Lung (tissue), 12 donors: ENCODE measurements around the gene PFDN6. TPM values are rescaled to one million over a fixed set of nuclear protein-coding genes. Genes with fewer than 3 reads are reported as not detected.

Experiments
- ATAC-seq: fragments of 200-7000 bp; cut with Tn5 transposase; one replicate; pipeline ENCODE4 v1.9.1; 2020; ENCODE audit warnings: moderate number of reproducible peaks; ENCODE audit not compliant: insufficient read depth, low FRiP score
- DNase-seq, 3 donors: peaks; one replicate each; pipeline ENCODE4 v3.0.0-alpha.2; 2013 to 2017
- H3K27ac ChIP-seq, 2 donors: one replicate each; pipeline ENCODE4 v1.5.1; 2013; ENCODE audit warnings: mild to moderate bottlenecking in 2 of 2, moderate library complexity in 2 of 2, control low read depth in 1 of 2, inconsistent platforms in 1 of 2, low read depth in 1 of 2, low read length in 1 of 2
- H3K27me3 ChIP-seq, 3 donors: one replicate each; pipeline ENCODE4 v1.5.1; 2013; ENCODE audit warnings: low read length in 2 of 3; ENCODE audit not compliant: control insufficient read depth in 3 of 3, insufficient read depth in 3 of 3
- H3K36me3 ChIP-seq, 4 donors: one replicate each; pipeline ENCODE4 v1.5.1; 2013; ENCODE audit warnings: low read length in 4 of 4, mild to moderate bottlenecking in 1 of 4, moderate library complexity in 1 of 4; ENCODE audit not compliant: control insufficient read depth in 4 of 4, insufficient read depth in 4 of 4
- H3K4me1 ChIP-seq, 5 donors: one replicate each; pipeline ENCODE4 v1.5.1; 2013; ENCODE audit warnings: low read length in 5 of 5, mild to moderate bottlenecking in 2 of 5, moderate library complexity in 1 of 5; ENCODE audit not compliant: control insufficient read depth in 5 of 5, insufficient read depth in 5 of 5
- H3K4me3 ChIP-seq: one replicate; pipeline ENCODE4 v1.5.1; 2013; ENCODE audit warnings: mild to moderate bottlenecking, control low read depth, moderate library complexity
- H3K9ac ChIP-seq, 2 donors: one replicate each; pipeline ENCODE4 v1.5.1; 2013; ENCODE audit warnings: low read length in 2 of 2, control low read depth in 1 of 2; ENCODE audit not compliant: insufficient read depth in 1 of 2
- H3K9me3 ChIP-seq, 4 donors: one replicate each; pipeline ENCODE4 v1.5.1; 2013; ENCODE audit warnings: low read length in 3 of 4, mild to moderate bottlenecking in 1 of 4, moderate library complexity in 1 of 4; ENCODE audit not compliant: control insufficient read depth in 4 of 4, insufficient read depth in 3 of 4
- WGBS, 2 donors: extraction: QIAGEN DNeasy Blood & Tissue Kit; methylation state at CpG; one replicate each; pipeline ENCODE4 v1.1.7; 2013; 5-methylcytosine and 5-hydroxymethylcytosine counted together
- polyA plus RNA-seq, 2 donors: library from polyadenylated mRNA; stranded (reverse); fragments of 200-250 nt; gene quantifications; one replicate each; pipeline ENCODE4 v1.2.1, GENCODE V29; 2013
- total RNA-seq, 2 donors: library from RNA; depleted of rRNA in 1 of 2; stranded (reverse); fragments of >200 nt in 1 of 2; gene quantifications; one replicate each; pipeline ENCODE4 v1.2.1, GENCODE V29; 2014 to 2021
- TF ChIP-seq, protein P1 (sequence below): IDR thresholded peaks from 2 replicates; pipeline ENCODE4 v1.5.1; 2012; ENCODE audit warnings: mild to moderate bottlenecking; ENCODE audit errors: control extremely low read depth, extremely low read depth
- donor health status: control.
- donor health status: control.
- donor health status: Bipolar disorder and iron deficiency.
- donor health status: healthy.
- donor health status: DM: yes; HTN: yes; CAD: no.

Gene PFDN6
- total and polyA plus RNA-seq, 4 donors: 21.8 to 377 (median 77.7) TPM

DNA sequence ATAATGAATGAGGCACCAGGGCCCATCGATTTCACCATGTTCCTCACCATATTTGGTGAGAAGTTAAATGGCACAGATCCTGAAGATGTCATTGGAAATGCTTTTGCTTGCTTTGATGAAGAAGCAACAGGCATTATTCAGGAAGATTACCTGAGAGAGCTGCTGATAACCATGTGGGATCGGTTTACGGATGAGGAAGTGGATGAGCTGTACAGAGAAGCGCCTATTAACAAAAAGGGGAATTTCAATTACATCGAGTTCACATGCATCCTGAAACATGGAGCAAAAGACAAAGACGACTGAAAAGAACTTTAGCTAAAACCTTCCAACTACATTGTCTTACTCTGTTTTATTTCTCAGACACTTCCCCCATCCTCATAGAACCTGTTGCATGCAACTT is 49.8 kb downstream of the PFDN6 start:
- WGBS, 2 donors: 56 to 76% methylated on average over 6 of the region's 6 CpGs
- DNase-seq: no peak
- Histone ChIP-seq H3K4me1 (peaks cover 0 to 3% (median 0%) of the 10 kb centered on the region in 5 donors), H3K27me3 (no peaks in the 10 kb centered on the region), H3K36me3 (no peaks in the 10 kb centered on the region), H3K9ac (no peak overlapping the region), H3K9me3 (no peaks in the 10 kb centered on the region), H3K27ac (no peak overlapping the region), H3K4me3 (no peak overlapping the region)
- ATAC-seq: no peak
- TF ChIP-seq, protein P1, sequence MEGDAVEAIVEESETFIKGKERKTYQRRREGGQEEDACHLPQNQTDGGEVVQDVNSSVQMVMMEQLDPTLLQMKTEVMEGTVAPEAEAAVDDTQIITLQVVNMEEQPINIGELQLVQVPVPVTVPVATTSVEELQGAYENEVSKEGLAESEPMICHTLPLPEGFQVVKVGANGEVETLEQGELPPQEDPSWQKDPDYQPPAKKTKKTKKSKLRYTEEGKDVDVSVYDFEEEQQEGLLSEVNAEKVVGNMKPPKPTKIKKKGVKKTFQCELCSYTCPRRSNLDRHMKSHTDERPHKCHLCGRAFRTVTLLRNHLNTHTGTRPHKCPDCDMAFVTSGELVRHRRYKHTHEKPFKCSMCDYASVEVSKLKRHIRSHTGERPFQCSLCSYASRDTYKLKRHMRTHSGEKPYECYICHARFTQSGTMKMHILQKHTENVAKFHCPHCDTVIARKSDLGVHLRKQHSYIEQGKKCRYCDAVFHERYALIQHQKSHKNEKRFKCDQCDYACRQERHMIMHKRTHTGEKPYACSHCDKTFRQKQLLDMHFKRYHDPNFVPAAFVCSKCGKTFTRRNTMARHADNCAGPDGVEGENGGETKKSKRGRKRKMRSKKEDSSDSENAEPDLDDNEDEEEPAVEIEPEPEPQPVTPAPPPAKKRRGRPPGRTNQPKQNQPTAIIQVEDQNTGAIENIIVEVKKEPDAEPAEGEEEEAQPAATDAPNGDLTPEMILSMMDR: no peak

Other genes with a start within 250 kb of the PFDN6 start
- gene HLA-DPA1, start 216.0 kb upstream of the PFDN6 start, total RNA-seq: 100 to 1,000 TPM in 1 of 2 donors, 10 to 100 TPM in 1; 96.2 to 321 TPM
- 100 to 1,000 TPM; 105 to 184 TPM for gene HLA-DPA1, start 216.0 kb upstream of the PFDN6 start, polyA plus RNA-seq
- 100 to 1,000 TPM in 1 of 2 donors, 10 to 100 TPM in 1; 69.8 to 235 TPM for gene HLA-DPB1, start 213.6 kb upstream of the PFDN6 start, total RNA-seq
- gene HLA-DPB1, start 213.6 kb upstream of the PFDN6 start, polyA plus RNA-seq: 100 to 1,000 TPM; 170 to 240 TPM
- gene COL11A2, start 97.1 kb upstream of the PFDN6 start, total RNA-seq: 1 to 10 TPM in 1 of 2 donors, under 1 TPM in 1; 0.77 to 2.4 TPM
- gene COL11A2, start 97.1 kb upstream of the PFDN6 start, polyA plus RNA-seq: 1 to 10 TPM in 1 of 2 donors, under 1 TPM in 1; 0.32 to 1.0 TPM
- gene RXRB, start 88.9 kb upstream of the PFDN6 start, total RNA-seq: 10 to 100 TPM; 27.4 to 38.7 TPM
- 10 to 100 TPM; 28.6 to 33.6 TPM for gene RXRB, start 88.9 kb upstream of the PFDN6 start, polyA plus RNA-seq
- gene SLC39A7, start 88.7 kb upstream of the PFDN6 start, total RNA-seq: 100 to 1,000 TPM in 1 of 2 donors, 10 to 100 TPM in 1; 53.6 to 137 TPM
- gene SLC39A7, start 88.7 kb upstream of the PFDN6 start, polyA plus RNA-seq: 100 to 1,000 TPM in 1 of 2 donors, 10 to 100 TPM in 1; 63.4 to 164 TPM
- 10 to 100 TPM; 19.0 to 22.7 TPM for gene HSD17B8, start 84.9 kb upstream of the PFDN6 start, total RNA-seq
- gene HSD17B8, start 84.9 kb upstream of the PFDN6 start, polyA plus RNA-seq: 10 to 100 TPM; 19.6 to 19.7 TPM
- 10 to 100 TPM; 30.0 to 46.6 TPM for gene RING1, start 81.1 kb upstream of the PFDN6 start, total RNA-seq
- 10 to 100 TPM; 34.2 to 43.6 TPM for gene RING1, start 81.1 kb upstream of the PFDN6 start, polyA plus RNA-seq
- gene VPS52, start 17.7 kb upstream of the PFDN6 start, total RNA-seq: 10 to 100 TPM; 46.5 to 59.9 TPM
- 10 to 100 TPM; 37.3 to 41.3 TPM for gene VPS52, start 17.7 kb upstream of the PFDN6 start, polyA plus RNA-seq
- gene RPS18, start 17.5 kb upstream of the PFDN6 start, total RNA-seq: 1,000 to 10,000 TPM; 1,324 to 2,087 TPM
- 1,000 to 10,000 TPM; 3,902 to 8,495 TPM for gene RPS18, start 17.5 kb upstream of the PFDN6 start, polyA plus RNA-seq
- 10 to 100 TPM in 1 of 2 donors, 1 to 10 TPM in 1; 6.8 to 19.0 TPM for gene B3GALT4, start 12.5 kb upstream of the PFDN6 start, total RNA-seq
- 10 to 100 TPM; 11.2 to 16.8 TPM for gene B3GALT4, start 12.5 kb upstream of the PFDN6 start, polyA plus RNA-seq
- gene WDR46, start 362 bp upstream of the PFDN6 start, total RNA-seq: 10 to 100 TPM; 26.3 to 48.0 TPM
- 10 to 100 TPM; 47.3 to 47.6 TPM for gene WDR46, start 362 bp upstream of the PFDN6 start, polyA plus RNA-seq
- gene RGL2, start 9.3 kb downstream of the PFDN6 start, total RNA-seq: 10 to 100 TPM; 74.7 to 93.7 TPM
- gene RGL2, start 9.3 kb downstream of the PFDN6 start, polyA plus RNA-seq: 10 to 100 TPM; 72.2 to 75.4 TPM
- 100 to 1,000 TPM; 155 to 241 TPM for gene TAPBP, start 24.5 kb downstream of the PFDN6 start, total RNA-seq
- 10 to 100 TPM; 78.7 to 78.9 TPM for gene TAPBP, start 24.5 kb downstream of the PFDN6 start, polyA plus RNA-seq
- 10 to 100 TPM; 22.5 to 25.7 TPM for gene ZBTB22, start 28.1 kb downstream of the PFDN6 start, total RNA-seq
- gene ZBTB22, start 28.1 kb downstream of the PFDN6 start, polyA plus RNA-seq: 10 to 100 TPM; 16.4 to 19.2 TPM
- gene DAXX, start 33.4 kb downstream of the PFDN6 start, total RNA-seq: 10 to 100 TPM; 23.8 to 38.5 TPM
- 10 to 100 TPM; 32.8 to 36.3 TPM for gene DAXX, start 33.4 kb downstream of the PFDN6 start, polyA plus RNA-seq
- gene KIFC1, start 102.2 kb downstream of the PFDN6 start, total RNA-seq: 1 to 10 TPM; 2.1 to 4.4 TPM
- gene KIFC1, start 102.2 kb downstream of the PFDN6 start, polyA plus RNA-seq: 1 to 10 TPM; 2.6 to 2.7 TPM
- 10 to 100 TPM; 30.9 to 49.3 TPM for gene PHF1, start 121.4 kb downstream of the PFDN6 start, total RNA-seq
- 100 to 1,000 TPM in 1 of 2 donors, 10 to 100 TPM in 1; 40.8 to 121 TPM for gene PHF1, start 121.4 kb downstream of the PFDN6 start, polyA plus RNA-seq
- 100 to 1,000 TPM in 1 of 2 donors, 10 to 100 TPM in 1; 88.7 to 134 TPM for gene CUTA, start 128.5 kb downstream of the PFDN6 start, total RNA-seq
- 100 to 1,000 TPM; 122 to 275 TPM for gene CUTA, start 128.5 kb downstream of the PFDN6 start, polyA plus RNA-seq
- gene SYNGAP1, start 130.5 kb downstream of the PFDN6 start, total RNA-seq: 10 to 100 TPM; 10.8 to 32.0 TPM
- 10 to 100 TPM in 1 of 2 donors, 1 to 10 TPM in 1; 9.2 to 13.2 TPM for gene SYNGAP1, start 130.5 kb downstream of the PFDN6 start, polyA plus RNA-seq
- gene ZBTB9, start 165.0 kb downstream of the PFDN6 start, total RNA-seq: 1 to 10 TPM; 4.0 to 7.9 TPM
- gene ZBTB9, start 165.0 kb downstream of the PFDN6 start, polyA plus RNA-seq: 1 to 10 TPM; 4.1 to 4.8 TPM